SK-N-SH treated with all-trans-retinoic acid at 6 μM for 48 hours (cell line): ENCODE measurements around the gene WSCD2.

Experiments used
- ATAC-seq: fragments of 200-7000 bp; cut with Tn5 transposase; 3 replicates; pipeline ENCODE4 v1.9.1; 2020; ENCODE audit warnings: mild to moderate bottlenecking, moderate library complexity
- ARNTL ChIP-seq: fragments of 450-650 bp; formaldehyde crosslinking; IDR thresholded peaks from 2 replicates; pipeline ENCODE4 v1.5.0; 2020; ENCODE audit warnings: low read depth, mild to moderate bottlenecking, moderate library complexity, borderline replicate concordance
- BACH2 ChIP-seq: fragments of 250-450 bp; sonication (Bioruptor Pico); IDR thresholded peaks from 2 replicates; pipeline ENCODE4 v1.9.0; 2021; ENCODE audit warnings: mild to moderate bottlenecking, borderline replicate concordance
- CSDC2 ChIP-seq: fragments of 250-450 bp; sonication (Bioruptor Pico); IDR thresholded peaks from 2 replicates; pipeline ENCODE4 v1.5.0; 2020; ENCODE audit warnings: mild to moderate bottlenecking, moderate library complexity
- ESRRG ChIP-seq: fragments of 250-450 bp; sonication (Bioruptor Pico); IDR thresholded peaks from 2 replicates; pipeline ENCODE4 v1.6.1; 2021; ENCODE audit warnings: mild to moderate bottlenecking
- GLIS3 ChIP-seq: fragments of 250-450 bp; sonication (Bioruptor Pico); IDR thresholded peaks from 2 replicates; pipeline ENCODE4 v1.5.0; 2020; ENCODE audit warnings: mild to moderate bottlenecking, moderate library complexity
- OSR1 ChIP-seq: fragments of 250-450 bp; sonication (Bioruptor Pico); IDR thresholded peaks from 2 replicates; pipeline ENCODE4 v1.8.0; 2022; ENCODE audit warnings: moderate library complexity, mild to moderate bottlenecking, inconsistent platforms
- PPARA ChIP-seq: fragments of 250-450 bp; sonication (Bioruptor Pico); IDR thresholded peaks from 2 replicates; pipeline ENCODE4 v1.5.0; 2020; ENCODE audit warnings: mild to moderate bottlenecking, borderline replicate concordance
- RARB ChIP-seq: fragments of 250-450 bp; sonication (Bioruptor Pico); IDR thresholded peaks from 2 replicates; pipeline ENCODE4 v1.8.0; 2021; ENCODE audit warnings: mild to moderate bottlenecking, moderate library complexity
- TOX ChIP-seq: fragments of 250-450 bp; sonication (Bioruptor Pico); IDR thresholded peaks from 2 replicates; pipeline ENCODE4 v1.8.0; 2021; ENCODE audit warnings: mild to moderate bottlenecking, moderate library complexity, borderline replicate concordance
- ZC3H10 ChIP-seq: fragments of 250-450 bp; sonication (Bioruptor Pico); IDR thresholded peaks from 2 replicates; pipeline ENCODE4 v1.5.1; 2021; ENCODE audit warnings: mild to moderate bottlenecking, moderate library complexity
- ZFP3 ChIP-seq: fragments of 250-450 bp; sonication (Bioruptor Pico); IDR thresholded peaks from 2 replicates; pipeline ENCODE4 v1.5.0; 2020; ENCODE audit warnings: mild to moderate bottlenecking, moderate library complexity
- ZFP30 ChIP-seq: fragments of 450-650 bp; formaldehyde crosslinking; IDR thresholded peaks from 2 replicates; pipeline ENCODE4 v1.5.0; 2022; ENCODE audit warnings: mild to moderate bottlenecking, moderate library complexity
- ZNF8 ChIP-seq: fragments of 450-650 bp; formaldehyde crosslinking; IDR thresholded peaks from 2 replicates; pipeline ENCODE4 v1.5.0; 2020; ENCODE audit warnings: mild to moderate bottlenecking, moderate library complexity
- TF ChIP-seq, protein P1 (sequence below): fragments of 250-450 bp; sonication (Bioruptor Pico); IDR thresholded peaks from 2 replicates; pipeline ENCODE4 v1.8.0; 2021; ENCODE audit warnings: low read depth, mild to moderate bottlenecking, moderate library complexity, borderline replicate concordance
- TF ChIP-seq, protein P2 (sequence below): fragments of 250-450 bp; sonication (Bioruptor Pico); IDR thresholded peaks from 2 replicates; pipeline ENCODE4 v1.8.0; 2020; ENCODE audit warnings: mild to moderate bottlenecking, moderate library complexity, borderline replicate concordance
- TF ChIP-seq, protein P3 (sequence below): fragments of 250-450 bp; sonication (Bioruptor Pico); IDR thresholded peaks from 2 replicates; pipeline ENCODE4 v1.5.1; 2021; ENCODE audit warnings: mild to moderate bottlenecking, moderate library complexity
- TF ChIP-seq, protein P4 (sequence below): fragments of 250-450 bp; sonication (Bioruptor Pico); IDR thresholded peaks from 2 replicates; pipeline ENCODE4 v1.5.0; 2020; ENCODE audit warnings: mild to moderate bottlenecking, moderate library complexity
- TF ChIP-seq, protein P5 (sequence below): fragments of 250-450 bp; sonication (Bioruptor Pico); IDR thresholded peaks from 2 replicates; pipeline ENCODE4 v1.5.1; 2020; ENCODE audit warnings: low read depth, mild to moderate bottlenecking, moderate library complexity

The WSCD2 gene

DNA sequence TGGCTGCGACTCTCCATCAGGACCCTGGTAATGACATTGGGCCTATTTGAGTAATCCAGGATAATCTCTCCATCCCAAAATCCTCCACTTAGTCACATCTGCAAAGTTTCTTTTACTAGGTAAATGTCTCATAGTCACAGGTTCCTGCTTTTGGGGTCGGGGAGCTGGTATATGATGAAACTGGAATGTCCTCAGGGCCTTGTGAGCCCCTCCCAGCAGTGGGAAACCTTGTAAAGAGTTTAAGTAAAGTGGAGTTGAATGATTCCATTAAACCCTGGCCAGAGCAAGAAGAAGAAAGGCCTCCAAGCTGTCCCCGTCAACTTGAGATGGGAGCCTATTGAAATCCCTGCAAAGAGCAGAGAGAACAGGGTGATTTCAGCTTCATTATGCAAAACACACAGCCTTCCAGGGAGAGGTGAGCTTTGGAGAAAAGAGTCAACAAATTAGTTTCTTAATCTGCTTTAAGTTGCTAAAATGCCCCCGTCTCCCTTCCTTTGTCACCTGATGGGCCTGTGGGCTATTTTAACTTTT is 12.6 kb downstream of the WSCD2 start (continued):
- TF ChIP-seq, protein P1, sequence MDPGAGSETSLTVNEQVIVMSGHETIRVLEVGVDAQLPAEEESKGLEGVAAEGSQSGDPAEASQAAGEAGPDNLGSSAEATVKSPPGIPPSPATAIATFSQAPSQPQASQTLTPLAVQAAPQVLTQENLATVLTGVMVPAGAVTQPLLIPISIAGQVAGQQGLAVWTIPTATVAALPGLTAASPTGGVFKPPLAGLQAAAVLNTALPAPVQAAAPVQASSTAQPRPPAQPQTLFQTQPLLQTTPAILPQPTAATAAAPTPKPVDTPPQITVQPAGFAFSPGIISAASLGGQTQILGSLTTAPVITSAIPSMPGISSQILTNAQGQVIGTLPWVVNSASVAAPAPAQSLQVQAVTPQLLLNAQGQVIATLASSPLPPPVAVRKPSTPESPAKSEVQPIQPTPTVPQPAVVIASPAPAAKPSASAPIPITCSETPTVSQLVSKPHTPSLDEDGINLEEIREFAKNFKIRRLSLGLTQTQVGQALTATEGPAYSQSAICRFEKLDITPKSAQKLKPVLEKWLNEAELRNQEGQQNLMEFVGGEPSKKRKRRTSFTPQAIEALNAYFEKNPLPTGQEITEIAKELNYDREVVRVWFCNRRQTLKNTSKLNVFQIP (CRISPR knock-in tag) = no peak
- TF ChIP-seq GLIS3 (CRISPR knock-in tag) = no peak
- TF ChIP-seq ARNTL (CRISPR knock-in tag) = no peak
- TF ChIP-seq CSDC2 (CRISPR knock-in tag) = no peak
- TF ChIP-seq ZFP3 (CRISPR knock-in tag) = no peak
- no peak for TF ChIP-seq PPARA
- no peak for TF ChIP-seq ZC3H10 (CRISPR knock-in tag)
- TF ChIP-seq, all 23 proteins: peak for 0

DNA sequence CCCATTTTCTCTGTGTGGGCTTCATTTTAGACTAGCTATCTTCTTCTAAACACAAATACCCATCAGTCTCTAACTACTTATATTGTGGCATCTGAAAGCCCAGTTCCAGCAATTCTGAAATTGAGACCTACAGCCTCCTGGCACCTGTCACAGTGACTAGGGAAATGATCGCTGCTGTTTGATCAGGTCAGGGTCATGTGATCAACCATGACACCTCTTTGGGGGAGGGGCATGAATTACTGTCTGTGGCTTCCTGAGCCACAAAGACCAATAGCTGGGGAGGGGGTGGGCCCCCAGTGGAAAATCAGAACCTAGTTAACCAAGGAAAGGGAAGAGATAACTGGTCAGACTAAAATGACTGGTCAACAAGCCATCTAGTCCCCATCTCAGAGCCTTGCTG is 14.1 kb downstream of the WSCD2 start:
- ATAC-seq = no peak
- TF ChIP-seq ARNTL (CRISPR knock-in tag) (no peak), BACH2 (CRISPR knock-in tag) (no peak), ESRRG (CRISPR knock-in tag) (no peak), CSDC2 (CRISPR knock-in tag) (no peak), ZC3H10 (CRISPR knock-in tag) (no peak)
- TF ChIP-seq, protein P2, sequence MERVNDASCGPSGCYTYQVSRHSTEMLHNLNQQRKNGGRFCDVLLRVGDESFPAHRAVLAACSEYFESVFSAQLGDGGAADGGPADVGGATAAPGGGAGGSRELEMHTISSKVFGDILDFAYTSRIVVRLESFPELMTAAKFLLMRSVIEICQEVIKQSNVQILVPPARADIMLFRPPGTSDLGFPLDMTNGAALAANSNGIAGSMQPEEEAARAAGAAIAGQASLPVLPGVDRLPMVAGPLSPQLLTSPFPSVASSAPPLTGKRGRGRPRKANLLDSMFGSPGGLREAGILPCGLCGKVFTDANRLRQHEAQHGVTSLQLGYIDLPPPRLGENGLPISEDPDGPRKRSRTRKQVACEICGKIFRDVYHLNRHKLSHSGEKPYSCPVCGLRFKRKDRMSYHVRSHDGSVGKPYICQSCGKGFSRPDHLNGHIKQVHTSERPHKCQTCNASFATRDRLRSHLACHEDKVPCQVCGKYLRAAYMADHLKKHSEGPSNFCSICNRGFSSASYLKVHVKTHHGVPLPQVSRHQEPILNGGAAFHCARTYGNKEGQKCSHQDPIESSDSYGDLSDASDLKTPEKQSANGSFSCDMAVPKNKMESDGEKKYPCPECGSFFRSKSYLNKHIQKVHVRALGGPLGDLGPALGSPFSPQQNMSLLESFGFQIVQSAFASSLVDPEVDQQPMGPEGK = no peak
- TF ChIP-seq, protein P3, sequence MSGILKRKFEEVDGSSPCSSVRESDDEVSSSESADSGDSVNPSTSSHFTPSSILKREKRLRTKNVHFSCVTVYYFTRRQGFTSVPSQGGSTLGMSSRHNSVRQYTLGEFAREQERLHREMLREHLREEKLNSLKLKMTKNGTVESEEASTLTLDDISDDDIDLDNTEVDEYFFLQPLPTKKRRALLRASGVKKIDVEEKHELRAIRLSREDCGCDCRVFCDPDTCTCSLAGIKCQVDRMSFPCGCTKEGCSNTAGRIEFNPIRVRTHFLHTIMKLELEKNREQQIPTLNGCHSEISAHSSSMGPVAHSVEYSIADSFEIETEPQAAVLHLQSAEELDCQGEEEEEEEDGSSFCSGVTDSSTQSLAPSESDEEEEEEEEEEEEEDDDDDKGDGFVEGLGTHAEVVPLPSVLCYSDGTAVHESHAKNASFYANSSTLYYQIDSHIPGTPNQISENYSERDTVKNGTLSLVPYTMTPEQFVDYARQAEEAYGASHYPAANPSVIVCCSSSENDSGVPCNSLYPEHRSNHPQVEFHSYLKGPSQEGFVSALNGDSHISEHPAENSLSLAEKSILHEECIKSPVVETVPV (CRISPR knock-in tag) = no peak
- TF ChIP-seq, protein P1 (CRISPR knock-in tag) = no peak

DNA sequence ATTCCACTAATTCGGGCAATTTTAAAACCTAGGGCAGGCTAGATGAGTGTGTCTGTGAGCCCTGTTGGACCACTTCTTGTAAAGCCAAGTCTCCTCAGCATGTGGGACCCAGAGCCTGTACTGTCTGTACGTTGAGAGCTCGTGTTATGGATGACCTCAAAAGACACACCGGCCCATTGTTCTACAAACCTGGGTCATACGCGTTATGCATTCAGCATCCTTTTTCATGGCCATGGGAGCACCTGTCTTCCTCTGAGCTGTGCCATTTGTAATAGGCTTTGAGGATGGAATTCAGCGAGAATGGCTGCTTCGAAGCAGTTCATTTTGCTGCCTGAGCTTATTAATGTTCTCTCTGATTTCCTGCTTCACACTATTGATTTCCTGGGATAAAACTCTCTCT is 15.0 kb downstream of the WSCD2 start:
- no peak for ATAC-seq
- TF ChIP-seq ZNF8 (CRISPR knock-in tag) (no peak), ZFP3 (CRISPR knock-in tag) (no peak), RARB (CRISPR knock-in tag) (no peak), ZC3H10 (CRISPR knock-in tag) (no peak), GLIS3 (CRISPR knock-in tag) (no peak), ZFP30 (no peak), TOX (no peak), OSR1 (CRISPR knock-in tag) (no peak)
- TF ChIP-seq, protein P4, sequence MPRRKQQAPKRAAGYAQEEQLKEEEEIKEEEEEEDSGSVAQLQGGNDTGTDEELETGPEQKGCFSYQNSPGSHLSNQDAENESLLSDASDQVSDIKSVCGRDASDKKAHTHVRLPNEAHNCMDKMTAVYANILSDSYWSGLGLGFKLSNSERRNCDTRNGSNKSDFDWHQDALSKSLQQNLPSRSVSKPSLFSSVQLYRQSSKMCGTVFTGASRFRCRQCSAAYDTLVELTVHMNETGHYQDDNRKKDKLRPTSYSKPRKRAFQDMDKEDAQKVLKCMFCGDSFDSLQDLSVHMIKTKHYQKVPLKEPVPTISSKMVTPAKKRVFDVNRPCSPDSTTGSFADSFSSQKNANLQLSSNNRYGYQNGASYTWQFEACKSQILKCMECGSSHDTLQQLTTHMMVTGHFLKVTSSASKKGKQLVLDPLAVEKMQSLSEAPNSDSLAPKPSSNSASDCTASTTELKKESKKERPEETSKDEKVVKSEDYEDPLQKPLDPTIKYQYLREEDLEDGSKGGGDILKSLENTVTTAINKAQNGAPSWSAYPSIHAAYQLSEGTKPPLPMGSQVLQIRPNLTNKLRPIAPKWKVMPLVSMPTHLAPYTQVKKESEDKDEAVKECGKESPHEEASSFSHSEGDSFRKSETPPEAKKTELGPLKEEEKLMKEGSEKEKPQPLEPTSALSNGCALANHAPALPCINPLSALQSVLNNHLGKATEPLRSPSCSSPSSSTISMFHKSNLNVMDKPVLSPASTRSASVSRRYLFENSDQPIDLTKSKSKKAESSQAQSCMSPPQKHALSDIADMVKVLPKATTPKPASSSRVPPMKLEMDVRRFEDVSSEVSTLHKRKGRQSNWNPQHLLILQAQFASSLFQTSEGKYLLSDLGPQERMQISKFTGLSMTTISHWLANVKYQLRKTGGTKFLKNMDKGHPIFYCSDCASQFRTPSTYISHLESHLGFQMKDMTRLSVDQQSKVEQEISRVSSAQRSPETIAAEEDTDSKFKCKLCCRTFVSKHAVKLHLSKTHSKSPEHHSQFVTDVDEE (CRISPR knock-in tag) = no peak
- TF ChIP-seq, protein P5, sequence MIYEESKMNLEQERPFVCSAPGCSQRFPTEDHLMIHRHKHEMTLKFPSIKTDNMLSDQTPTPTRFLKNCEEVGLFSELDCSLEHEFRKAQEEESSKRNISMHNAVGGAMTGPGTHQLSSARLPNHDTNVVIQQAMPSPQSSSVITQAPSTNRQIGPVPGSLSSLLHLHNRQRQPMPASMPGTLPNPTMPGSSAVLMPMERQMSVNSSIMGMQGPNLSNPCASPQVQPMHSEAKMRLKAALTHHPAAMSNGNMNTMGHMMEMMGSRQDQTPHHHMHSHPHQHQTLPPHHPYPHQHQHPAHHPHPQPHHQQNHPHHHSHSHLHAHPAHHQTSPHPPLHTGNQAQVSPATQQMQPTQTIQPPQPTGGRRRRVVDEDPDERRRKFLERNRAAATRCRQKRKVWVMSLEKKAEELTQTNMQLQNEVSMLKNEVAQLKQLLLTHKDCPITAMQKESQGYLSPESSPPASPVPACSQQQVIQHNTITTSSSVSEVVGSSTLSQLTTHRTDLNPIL (CRISPR knock-in tag) = no peak
